Trophoblast cell (in vitro differentiated cells and primary cell): ENCODE measurements around the gene AIP.

Source experiments
- DNase-seq, 2 donors: peaks; one replicate each; pipeline ENCODE4 v3.0.0-alpha.2; 2016
- H2AFZ ChIP-seq: 2 replicates; pipeline ENCODE4 v1.6.1; 2013; ENCODE audit warnings: low read length, moderate library complexity, mild to moderate bottlenecking; ENCODE audit not compliant: insufficient read depth, poor library complexity
- H2AK5ac ChIP-seq: 2 replicates; pipeline ENCODE4 v1.6.1; 2013; ENCODE audit warnings: mild to moderate bottlenecking, low read length
- H2BK120ac ChIP-seq: 2 replicates; pipeline ENCODE4 v1.6.1; 2013; ENCODE audit warnings: low read length, mild to moderate bottlenecking, moderate library complexity; ENCODE audit not compliant: insufficient read depth, poor library complexity
- H2BK12ac ChIP-seq: 2 replicates; pipeline ENCODE4 v1.6.1; 2013; ENCODE audit warnings: mild to moderate bottlenecking, low read length, moderate library complexity
- H2BK5ac ChIP-seq: 2 replicates; pipeline ENCODE4 v1.6.1; 2013; ENCODE audit warnings: low read length, low read depth, moderate library complexity, mild to moderate bottlenecking; ENCODE audit not compliant: poor library complexity
- H3K14ac ChIP-seq: 2 replicates; pipeline ENCODE4 v1.6.1; 2013; ENCODE audit warnings: mild to moderate bottlenecking, low read length
- H3K18ac ChIP-seq: 2 replicates; pipeline ENCODE4 v1.6.1; 2013; ENCODE audit warnings: mild to moderate bottlenecking, low read length
- H3K23ac ChIP-seq: 2 replicates; pipeline ENCODE4 v1.6.1; 2013; ENCODE audit warnings: low read length
- H3K27ac ChIP-seq: 2 replicates; pipeline ENCODE4 v1.5.1; 2013; ENCODE audit warnings: low read depth, mild to moderate bottlenecking, inconsistent platforms, low read length, moderate library complexity
- H3K27me3 ChIP-seq: 2 replicates; pipeline ENCODE4 v1.6.1; 2013; ENCODE audit warnings: inconsistent platforms, mild to moderate bottlenecking, low read length, moderate library complexity; ENCODE audit not compliant: insufficient read depth
- H3K36me3 ChIP-seq, 2 experiments: 1 replicate in 1 of 2; 2 replicates in 1 of 2; pipeline ENCODE4 v1.6.1; 2013; ENCODE audit warnings: low read length in 2 of 2, mild to moderate bottlenecking in 2 of 2, moderate library complexity in 1 of 2; ENCODE audit not compliant: insufficient read depth in 2 of 2, control insufficient read depth in 1 of 2
- H3K4ac ChIP-seq: 2 replicates; pipeline ENCODE4 v1.6.1; 2013; ENCODE audit warnings: low read depth, mild to moderate bottlenecking, low read length, moderate library complexity
- H3K4me1 ChIP-seq, 2 experiments: 1 replicate in 1 of 2; 2 replicates in 1 of 2; pipeline ENCODE4 v1.6.1; 2013; ENCODE audit warnings: low read length in 2 of 2, mild to moderate bottlenecking in 2 of 2, moderate library complexity in 1 of 2; ENCODE audit not compliant: insufficient read depth in 2 of 2, control insufficient read depth in 1 of 2
- H3K4me2 ChIP-seq: 2 replicates; pipeline ENCODE4 v1.6.1; 2013; ENCODE audit warnings: inconsistent platforms, mild to moderate bottlenecking, low read length, moderate library complexity
- H3K4me3 ChIP-seq: 2 replicates; pipeline ENCODE4 v1.5.1; 2013; ENCODE audit warnings: mild to moderate bottlenecking, low read depth, low read length, inconsistent platforms
- H3K79me1 ChIP-seq: one replicate; pipeline ENCODE4 v1.6.1; 2013; ENCODE audit warnings: low read length
- H3K79me2 ChIP-seq: 2 replicates; pipeline ENCODE4 v1.6.1; 2013; ENCODE audit warnings: low read length, mild to moderate bottlenecking; ENCODE audit not compliant: control insufficient read depth, insufficient read depth, poor library complexity
- H3K9ac ChIP-seq: 2 replicates; pipeline ENCODE4 v1.6.1; 2013; ENCODE audit warnings: mild to moderate bottlenecking, low read length
- H3K9me3 ChIP-seq: 2 replicates; pipeline ENCODE4 v1.6.1; 2013; ENCODE audit warnings: low read depth, mild to moderate bottlenecking, control low read depth, inconsistent platforms, low read length; ENCODE audit not compliant: insufficient read depth
- H4K12ac ChIP-seq: 2 replicates; pipeline ENCODE4 v1.6.1; 2013; ENCODE audit warnings: low read depth, mild to moderate bottlenecking, low read length, moderate library complexity
- H4K8ac ChIP-seq: 2 replicates; pipeline ENCODE4 v1.6.1; 2013; ENCODE audit warnings: low read depth, mild to moderate bottlenecking, low read length, moderate library complexity
- H4K91ac ChIP-seq: one replicate; pipeline ENCODE4 v1.6.1; 2013; ENCODE audit warnings: low read depth, mild to moderate bottlenecking, low read length, moderate library complexity
- WGBS: extraction: QIAGEN DNeasy Blood & Tissue Kit; methylation state at CpG from one replicate; pipeline ENCODE4 v1.1.7; 2013; ENCODE audit warnings: missing lambda C conversion rate; ENCODE audit not compliant: insufficient read length, insufficient coverage; ENCODE audit errors: extremely low coverage; 5-methylcytosine and 5-hydroxymethylcytosine counted together

The AIP gene

GRCh38 chr11:67448220-67448609 lies 34.6 kb upstream of the AIP start:
- Histone ChIP-seq H3K4me2 (no peak overlapping the region), H3K23ac (no peak overlapping the region), H3K4me3 (no peak overlapping the region), H2AFZ (no peak overlapping the region), H3K27ac (no peak overlapping the region), H2AK5ac (no peak overlapping the region), H3K79me2 (no peaks in the 10 kb centered on the region), H3K14ac (no peak overlapping the region), H3K79me1 (peaks cover 5% of the 10 kb centered on the region), H3K36me3 (no peaks in the 10 kb centered on the region), H4K12ac (no peak overlapping the region), H3K18ac (no peak overlapping the region), H3K27me3 (no peaks in the 10 kb centered on the region), H4K91ac (no peak overlapping the region), H3K4me1 (no peaks in the 10 kb centered on the region), H2BK12ac (no peak overlapping the region), H4K8ac (no peak overlapping the region), H3K4ac (no peak overlapping the region), H2BK120ac (no peak overlapping the region), H3K9ac (no peak overlapping the region), H3K9me3 (peaks cover 4% of the 10 kb centered on the region), H2BK5ac (no peak overlapping the region)
- WGBS = no CpG with 5 or more reads among the region's 7 CpGs
- DNase-seq = no peak

- DNase-seq = no peak
- H3K4me2 ChIP-seq = no peak overlapping the region
- H3K79me2 ChIP-seq = no peaks in the 10 kb centered on the region
- no CpG with 5 or more reads among the region's 9 CpGs for WGBS
- no peak overlapping the region for H4K12ac ChIP-seq
- H2BK5ac ChIP-seq = no peak overlapping the region
- no peak overlapping the region for H3K14ac ChIP-seq
- no peak overlapping the region for H3K23ac ChIP-seq
- no peaks in the 10 kb centered on the region for H3K4me1 ChIP-seq
- H2BK120ac ChIP-seq = no peak overlapping the region
- no peak overlapping the region for H3K4ac ChIP-seq
- H2AFZ ChIP-seq = no peak overlapping the region
- H3K79me1 ChIP-seq = peaks cover 3% of the 10 kb centered on the region
- no peak overlapping the region for H3K9ac ChIP-seq
- H3K18ac ChIP-seq = no peak overlapping the region
- no peak overlapping the region for H3K4me3 ChIP-seq
- no peak overlapping the region for H3K27ac ChIP-seq
- H3K9me3 ChIP-seq = peaks cover 4% of the 10 kb centered on the region
- no peak overlapping the region for H4K91ac ChIP-seq
- H3K36me3 ChIP-seq = no peaks in the 10 kb centered on the region
- no peak overlapping the region for H4K8ac ChIP-seq
- no peak overlapping the region for H2BK12ac ChIP-seq
- H3K27me3 ChIP-seq = no peaks in the 10 kb centered on the region
- H2AK5ac ChIP-seq = no peak overlapping the region
Measured at GRCh38 chr11:67449116-67449844, 33.5 kb upstream of the AIP start.

GRCh38 chr11:67450796-67451657 lies 31.8 kb upstream of the AIP start:
- no peaks in the 10 kb centered on the region for H3K79me2 ChIP-seq
- no peak overlapping the region for H4K12ac ChIP-seq
- H2AFZ ChIP-seq = no peak overlapping the region
- H2BK12ac ChIP-seq = no peak overlapping the region
- no peak overlapping the region for H3K14ac ChIP-seq
- no peak for DNase-seq
- no peak overlapping the region for H3K18ac ChIP-seq
- no peak overlapping the region for H2BK5ac ChIP-seq
- peaks cover 3% of the 10 kb centered on the region for H3K79me1 ChIP-seq
- H3K36me3 ChIP-seq = no peaks in the 10 kb centered on the region
- H2AK5ac ChIP-seq = no peak overlapping the region
- WGBS = no CpG with 5 or more reads among the region's 25 CpGs
- no peak overlapping the region for H2BK120ac ChIP-seq
- H3K23ac ChIP-seq = no peak overlapping the region
- no peak overlapping the region for H3K4me3 ChIP-seq
- H3K9ac ChIP-seq = no peak overlapping the region
- no peaks in the 10 kb centered on the region for H3K27me3 ChIP-seq
- H4K8ac ChIP-seq = no peak overlapping the region
- H3K9me3 ChIP-seq = peaks cover 4% of the 10 kb centered on the region
- H3K4me2 ChIP-seq = no peak overlapping the region
- H3K27ac ChIP-seq = no peak overlapping the region
- H4K91ac ChIP-seq = no peak overlapping the region
- H3K4me1 ChIP-seq = no peaks in the 10 kb centered on the region
- no peak overlapping the region for H3K4ac ChIP-seq

GRCh38 chr11:67451658-67451976 lies 31.2 kb upstream of the AIP start:
- Histone ChIP-seq H3K27ac (no peak overlapping the region), H3K4me1 (no peaks in the 10 kb centered on the region), H3K79me1 (peaks cover 3% of the 10 kb centered on the region), H2BK12ac (no peak overlapping the region), H3K4me3 (no peak overlapping the region), H3K9ac (no peak overlapping the region), H2AK5ac (no peak overlapping the region), H4K12ac (no peak overlapping the region), H2AFZ (no peak overlapping the region), H3K27me3 (no peaks in the 10 kb centered on the region), H3K36me3 (no peaks in the 10 kb centered on the region), H3K14ac (no peak overlapping the region), H3K4me2 (no peak overlapping the region), H3K23ac (no peak overlapping the region), H3K79me2 (no peaks in the 10 kb centered on the region), H2BK120ac (no peak overlapping the region), H2BK5ac (no peak overlapping the region), H3K18ac (no peak overlapping the region), H4K91ac (no peak overlapping the region), H3K9me3 (peaks cover 4% of the 10 kb centered on the region), H4K8ac (no peak overlapping the region), H3K4ac (no peak overlapping the region)
- DNase-seq = no peak
- no CpG with 5 or more reads among the region's 14 CpGs for WGBS
